ENCODE data around the gene NDUFS2. TPM values are rescaled to one million over a fixed set of nuclear protein-coding genes. Genes with fewer than 3 reads are reported as not detected.

Gene NDUFS2
- total and polyA plus RNA-seq, 10 of the 15 experiments (the other 5 are each of a cell fraction or from before 2014, with no cell fraction given) = 66.5 to 215 (median 148) TPM

DNA sequence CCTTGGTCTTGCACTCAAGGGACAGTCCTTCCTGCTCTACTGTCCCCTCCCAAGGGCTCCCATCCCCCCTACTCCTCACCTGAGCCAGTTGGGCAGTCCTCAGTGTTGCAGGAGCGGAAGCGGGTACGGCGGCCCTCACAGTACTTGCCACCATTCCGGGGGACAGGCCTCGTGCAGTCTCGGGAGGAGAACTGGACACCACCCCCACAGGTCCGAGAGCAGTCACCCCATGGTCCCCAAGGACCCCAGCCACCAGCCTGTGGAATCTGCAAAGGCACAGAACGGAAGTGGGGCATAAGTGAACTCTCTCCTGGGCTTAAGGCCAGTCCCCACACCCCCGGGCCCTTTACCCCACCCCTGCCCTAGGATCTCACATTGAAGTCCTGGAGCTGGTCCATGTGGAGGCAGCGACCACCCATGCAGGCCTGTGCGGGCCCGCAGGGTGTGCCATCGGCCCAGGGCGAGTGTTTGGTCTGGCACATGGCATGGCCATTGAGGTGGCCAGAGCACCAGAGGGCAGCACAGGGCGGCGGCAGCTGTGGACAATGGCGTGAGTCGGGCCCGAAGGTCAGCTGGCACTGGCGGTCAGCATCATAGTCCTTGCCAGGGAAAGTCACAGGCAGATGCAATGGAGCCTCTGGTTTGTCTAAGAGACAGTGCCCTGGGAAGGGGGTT is 8.5 kb upstream of the NDUFS2 start:
- no peak overlapping the region for H3K9ac ChIP-seq (ENCODE audit: control insufficient read depth, insufficient read depth, low read length)
- no TSS peak for BruUV-seq (replicated peaks)
- H3K4me2 ChIP-seq (ENCODE audit: control insufficient read depth, insufficient read depth) = no peak overlapping the region
- no peak overlapping the region for H3K27ac ChIP-seq (ENCODE audit: control insufficient read depth, insufficient read depth)
- ChIA-PET RAD21 (ENCODE audit: unreplicated experiment) (interaction anchor here (0.8 to 7.2 kb wide), 7 partner anchors 11 to 188 kb away, joined by 3 to 55 read pairs (median 4); partner anchors contain the start of genes APOA2 and TOMM40L), CTCF (interaction anchor here (0.8 to 7.0 kb wide), 16 partner anchors 9 to 195 kb away, joined by 3 to 164 read pairs (median 12); partner anchors contain the start of genes APOA2, CFAP126, NDUFS2 and PPOX), POLR2A (interaction anchor here (0.9 to 3.3 kb wide), 4 partner anchors 7 to 40 kb away, joined by 4 to 18 read pairs (median 4); partner anchors contain the start of genes NDUFS2, TOMM40L and UFC1), SMC1A (ENCODE audit: uncharacterized antibody, unreplicated experiment) (interaction anchor here (1.0 to 5.3 kb wide), 8 partner anchors 8 to 190 kb away, joined by 3 to 55 read pairs (median 6); partner anchors contain the start of genes APOA2, NDUFS2 and TOMM40L)
- no peak for ATAC-seq
- no peaks in the 10 kb centered on the region for H3K9me3 ChIP-seq (replicated peaks; ENCODE audit: control insufficient read depth, insufficient read depth, low read length)
- no peaks in the 10 kb centered on the region for H3K27me3 ChIP-seq (replicated peaks in 1 of 2; ENCODE audit: control insufficient read depth in 2 of 2, insufficient read depth in 2 of 2, low read length in 1 of 2)
- no peak for FAIRE-seq
- no peaks in the 10 kb centered on the region for H4K20me1 ChIP-seq (ENCODE audit: control insufficient read depth, insufficient read depth)
- 71% methylated on average over 18 of the region's 21 CpGs for WGBS (ENCODE audit: insufficient coverage, insufficient replicate concordance, low lambda C conversion rate, missing lambda C conversion rate)
- no peaks in the 10 kb centered on the region for H3K79me2 ChIP-seq (ENCODE audit: control insufficient read depth, insufficient read depth, low read length)
- intact Hi-C loops (cut with micrococcal nuclease; ENCODE audit: unreplicated experiment) (no loop called here), in situ Hi-C loops (cut with MboI) (loop anchor here (10.0 kb wide), 1 partner anchor 551 kb away; the partner anchor contains the start of gene DUSP12)
- no peak overlapping the region for H2AFZ ChIP-seq (ENCODE audit: control insufficient read depth, low read depth, low read length)
- peaks cover 18% of the 10 kb centered on the region for H3K4me1 ChIP-seq (ENCODE audit: control insufficient read depth, insufficient read depth, low read length)
- DNase-seq (ENCODE audit: low read depth, low spot score) = no peak
- no peak overlapping the region for H3K4me3 ChIP-seq
- H3K36me3 ChIP-seq (ENCODE audit: control insufficient read depth in 2 of 2, insufficient read depth in 2 of 2, low read length in 1 of 2) = no peaks in the 10 kb centered on the region
- TF ChIP-seq, protein P1, sequence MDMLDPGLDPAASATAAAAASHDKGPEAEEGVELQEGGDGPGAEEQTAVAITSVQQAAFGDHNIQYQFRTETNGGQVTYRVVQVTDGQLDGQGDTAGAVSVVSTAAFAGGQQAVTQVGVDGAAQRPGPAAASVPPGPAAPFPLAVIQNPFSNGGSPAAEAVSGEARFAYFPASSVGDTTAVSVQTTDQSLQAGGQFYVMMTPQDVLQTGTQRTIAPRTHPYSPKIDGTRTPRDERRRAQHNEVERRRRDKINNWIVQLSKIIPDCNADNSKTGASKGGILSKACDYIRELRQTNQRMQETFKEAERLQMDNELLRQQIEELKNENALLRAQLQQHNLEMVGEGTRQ (IDR thresholded peaks at IDR 0.05; ENCODE audit: borderline replicate concordance, low read depth, low read length) = no peak
- TF ChIP-seq KDM1A (IDR thresholded peaks at IDR 0.05; ENCODE audit: borderline replicate concordance) = no peak
- TF ChIP-seq EED (IDR thresholded peaks at IDR 0.05; ENCODE audit: low read depth) = no peak
- no peak for TF ChIP-seq EP300 (IDR thresholded peaks at IDR 0.05; ENCODE audit: borderline replicate concordance in 1 of 2, control insufficient read depth in 1 of 2, low read depth in 2 of 2, low read length in 2 of 2)
- TF ChIP-seq RAD51 (IDR thresholded peaks at IDR 0.05) = no peak
- TF ChIP-seq, protein P2, sequence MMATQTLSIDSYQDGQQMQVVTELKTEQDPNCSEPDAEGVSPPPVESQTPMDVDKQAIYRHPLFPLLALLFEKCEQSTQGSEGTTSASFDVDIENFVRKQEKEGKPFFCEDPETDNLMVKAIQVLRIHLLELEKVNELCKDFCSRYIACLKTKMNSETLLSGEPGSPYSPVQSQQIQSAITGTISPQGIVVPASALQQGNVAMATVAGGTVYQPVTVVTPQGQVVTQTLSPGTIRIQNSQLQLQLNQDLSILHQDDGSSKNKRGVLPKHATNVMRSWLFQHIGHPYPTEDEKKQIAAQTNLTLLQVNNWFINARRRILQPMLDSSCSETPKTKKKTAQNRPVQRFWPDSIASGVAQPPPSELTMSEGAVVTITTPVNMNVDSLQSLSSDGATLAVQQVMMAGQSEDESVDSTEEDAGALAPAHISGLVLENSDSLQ (IDR thresholded peaks at IDR 0.05) = no peak
- TF ChIP-seq ZSCAN29 (IDR thresholded peaks at IDR 0.05) = no peak
- no peak for TF ChIP-seq IRF4 (IDR thresholded peaks at IDR 0.05; ENCODE audit: low read depth, low read length)
- TF ChIP-seq, protein P3, sequence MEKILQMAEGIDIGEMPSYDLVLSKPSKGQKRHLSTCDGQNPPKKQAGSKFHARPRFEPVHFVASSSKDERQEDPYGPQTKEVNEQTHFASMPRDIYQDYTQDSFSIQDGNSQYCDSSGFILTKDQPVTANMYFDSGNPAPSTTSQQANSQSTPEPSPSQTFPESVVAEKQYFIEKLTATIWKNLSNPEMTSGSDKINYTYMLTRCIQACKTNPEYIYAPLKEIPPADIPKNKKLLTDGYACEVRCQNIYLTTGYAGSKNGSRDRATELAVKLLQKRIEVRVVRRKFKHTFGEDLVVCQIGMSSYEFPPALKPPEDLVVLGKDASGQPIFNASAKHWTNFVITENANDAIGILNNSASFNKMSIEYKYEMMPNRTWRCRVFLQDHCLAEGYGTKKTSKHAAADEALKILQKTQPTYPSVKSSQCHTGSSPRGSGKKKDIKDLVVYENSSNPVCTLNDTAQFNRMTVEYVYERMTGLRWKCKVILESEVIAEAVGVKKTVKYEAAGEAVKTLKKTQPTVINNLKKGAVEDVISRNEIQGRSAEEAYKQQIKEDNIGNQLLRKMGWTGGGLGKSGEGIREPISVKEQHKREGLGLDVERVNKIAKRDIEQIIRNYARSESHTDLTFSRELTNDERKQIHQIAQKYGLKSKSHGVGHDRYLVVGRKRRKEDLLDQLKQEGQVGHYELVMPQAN (conservative IDR thresholded peaks at IDR 0.05) = no peak
- no peak for TF ChIP-seq CREM (IDR thresholded peaks at IDR 0.05; ENCODE audit: low read depth)
- no peak for TF ChIP-seq NFXL1 (IDR thresholded peaks at IDR 0.05; ENCODE audit: borderline replicate concordance)
- TF ChIP-seq SREBF1 (IDR thresholded peaks at IDR 0.05; ENCODE audit: low read length) = no peak
- no peak for TF ChIP-seq KAT2A (conservative IDR thresholded peaks at IDR 0.05; ENCODE audit: control insufficient read depth, low read depth, low read length)
- TF ChIP-seq CEBPB (IDR thresholded peaks at IDR 0.05; ENCODE audit: borderline replicate concordance in 1 of 2, low read depth in 2 of 2, low read length in 2 of 2) = no peak
- no peak for TF ChIP-seq YY1 (IDR thresholded peaks at IDR 0.05; ENCODE audit: low read depth, low read length)
- no peak for TF ChIP-seq RB1 (IDR thresholded peaks at IDR 0.05; ENCODE audit: borderline replicate concordance)
- TF ChIP-seq ZBED1 (IDR thresholded peaks at IDR 0.05; ENCODE audit: borderline replicate concordance) = no peak
